Coronary artery (tissue), 2 donors: ENCODE data around the gene DGCR6L.
"Not testable (repeated sequence)": the region's sequence is repeated elsewhere in the genome, so short reads cannot be mapped to it uniquely, and the experiment has no call there.

Experiments
- DNase-seq: peaks from one replicate; pipeline ENCODE4 v3.0.0-alpha.2; 2017; ENCODE audit warnings: low spot score
- H3K27ac ChIP-seq, 2 donors: fragments of 200-600 bp; sonication (generic); one replicate each; pipeline ENCODE4 v1.5.1; 2016 to 2019
- H3K4me3 ChIP-seq: fragments of 200-600 bp; sonication (generic); 2 replicates; pipeline ENCODE4 v1.5.1; 2016; ENCODE audit warnings: mild to moderate bottlenecking, moderate library complexity
- TF ChIP-seq, protein P1 (sequence below): fragments of 200-600 bp; sonication (generic); IDR thresholded peaks from one replicate; pipeline ENCODE4 v1.5.1; 2019; ENCODE audit warnings: antibody characterized with exemption

Gene DGCR6L

DNA sequence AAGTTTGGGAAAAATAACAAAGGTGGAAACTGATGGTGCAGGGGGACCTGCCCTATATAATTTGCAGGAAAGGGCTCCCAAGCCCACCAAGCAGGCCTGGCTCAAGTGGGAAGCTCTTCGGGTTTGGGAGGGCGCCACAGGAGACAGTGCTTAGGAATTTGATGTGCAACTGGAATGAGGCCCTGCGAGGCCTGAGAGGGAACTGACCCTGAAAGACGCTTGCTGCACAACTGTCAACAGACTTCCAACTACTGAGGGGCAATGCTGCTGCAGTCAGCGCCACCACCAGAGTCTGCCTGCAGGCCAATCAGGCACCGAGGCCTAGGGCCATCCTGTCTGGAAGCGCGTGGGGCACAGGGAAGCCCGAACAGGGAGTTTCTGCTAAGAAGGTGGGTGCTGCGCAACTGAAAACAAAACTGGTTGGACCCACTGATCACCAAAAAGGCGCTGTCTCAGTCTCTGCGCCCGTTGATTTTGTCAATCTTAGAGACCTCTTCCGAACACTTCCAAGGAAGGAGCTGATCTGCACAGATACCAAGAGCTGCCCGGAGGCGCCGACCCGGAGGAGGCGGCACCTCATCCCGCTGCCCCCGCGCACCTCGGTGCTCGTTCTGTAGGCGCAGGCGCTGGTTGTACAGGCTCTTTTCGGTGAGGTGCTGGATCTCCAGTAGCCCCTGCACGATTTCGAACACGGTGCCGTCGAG is 667 bp downstream of the DGCR6L start:
- peak overlapping the region; percentile 97 for H3K4me3 ChIP-seq
- TF ChIP-seq, protein P1, sequence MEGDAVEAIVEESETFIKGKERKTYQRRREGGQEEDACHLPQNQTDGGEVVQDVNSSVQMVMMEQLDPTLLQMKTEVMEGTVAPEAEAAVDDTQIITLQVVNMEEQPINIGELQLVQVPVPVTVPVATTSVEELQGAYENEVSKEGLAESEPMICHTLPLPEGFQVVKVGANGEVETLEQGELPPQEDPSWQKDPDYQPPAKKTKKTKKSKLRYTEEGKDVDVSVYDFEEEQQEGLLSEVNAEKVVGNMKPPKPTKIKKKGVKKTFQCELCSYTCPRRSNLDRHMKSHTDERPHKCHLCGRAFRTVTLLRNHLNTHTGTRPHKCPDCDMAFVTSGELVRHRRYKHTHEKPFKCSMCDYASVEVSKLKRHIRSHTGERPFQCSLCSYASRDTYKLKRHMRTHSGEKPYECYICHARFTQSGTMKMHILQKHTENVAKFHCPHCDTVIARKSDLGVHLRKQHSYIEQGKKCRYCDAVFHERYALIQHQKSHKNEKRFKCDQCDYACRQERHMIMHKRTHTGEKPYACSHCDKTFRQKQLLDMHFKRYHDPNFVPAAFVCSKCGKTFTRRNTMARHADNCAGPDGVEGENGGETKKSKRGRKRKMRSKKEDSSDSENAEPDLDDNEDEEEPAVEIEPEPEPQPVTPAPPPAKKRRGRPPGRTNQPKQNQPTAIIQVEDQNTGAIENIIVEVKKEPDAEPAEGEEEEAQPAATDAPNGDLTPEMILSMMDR = no peak
- peak; percentile 71 for DNase-seq
- H3K27ac ChIP-seq = peak overlapping the region; percentile 89 to 91

DNA sequence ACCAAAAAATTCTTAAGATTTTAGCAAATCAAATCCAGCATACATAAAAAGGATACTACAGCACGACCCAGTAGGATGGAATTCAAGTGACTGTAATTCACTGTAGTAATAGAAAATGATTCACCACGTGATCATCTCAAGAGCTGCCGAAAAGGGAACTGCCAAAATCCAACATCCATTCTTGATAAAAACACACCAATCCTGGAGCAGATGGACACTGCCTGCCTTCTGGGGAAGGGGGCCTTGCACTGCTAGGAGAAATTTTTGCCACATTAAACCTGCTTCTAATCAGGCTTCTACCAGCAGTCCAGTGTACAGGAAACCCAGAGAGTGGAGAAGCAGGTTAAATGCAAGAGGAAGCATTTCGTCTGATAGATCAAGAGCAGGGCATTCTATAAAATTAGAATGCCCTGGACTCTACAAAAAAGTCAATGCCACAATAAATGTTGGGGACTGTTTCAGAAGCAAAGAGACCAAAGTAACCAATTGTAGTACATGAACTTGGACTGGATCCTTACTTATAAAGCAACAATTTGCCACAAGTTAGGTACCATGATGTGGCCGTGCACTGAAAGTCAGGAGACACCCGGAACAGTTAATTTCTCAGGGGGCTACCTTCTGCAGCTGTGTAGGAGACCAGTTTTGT is 1.7 kb downstream of the DGCR6L start:
- peak overlapping the region; percentile 97 for H3K4me3 ChIP-seq
- DNase-seq = peak; percentile 40
- not testable (repeated sequence) for H3K27ac ChIP-seq

GRCh38 chr22:20317402-20318042 is 2.3 kb downstream of the DGCR6L start:
- not testable (repeated sequence) for H3K27ac ChIP-seq, H3K4me3 ChIP-seq, DNase-seq

- no peak overlapping the region for H3K4me3 ChIP-seq
- no peak overlapping the region for H3K27ac ChIP-seq
- TF ChIP-seq, protein P1 = no peak
- peak; percentile 41 for DNase-seq
Observed at GRCh38 chr22:20316844-20317401, 2.9 kb downstream of the DGCR6L start.

DNA sequence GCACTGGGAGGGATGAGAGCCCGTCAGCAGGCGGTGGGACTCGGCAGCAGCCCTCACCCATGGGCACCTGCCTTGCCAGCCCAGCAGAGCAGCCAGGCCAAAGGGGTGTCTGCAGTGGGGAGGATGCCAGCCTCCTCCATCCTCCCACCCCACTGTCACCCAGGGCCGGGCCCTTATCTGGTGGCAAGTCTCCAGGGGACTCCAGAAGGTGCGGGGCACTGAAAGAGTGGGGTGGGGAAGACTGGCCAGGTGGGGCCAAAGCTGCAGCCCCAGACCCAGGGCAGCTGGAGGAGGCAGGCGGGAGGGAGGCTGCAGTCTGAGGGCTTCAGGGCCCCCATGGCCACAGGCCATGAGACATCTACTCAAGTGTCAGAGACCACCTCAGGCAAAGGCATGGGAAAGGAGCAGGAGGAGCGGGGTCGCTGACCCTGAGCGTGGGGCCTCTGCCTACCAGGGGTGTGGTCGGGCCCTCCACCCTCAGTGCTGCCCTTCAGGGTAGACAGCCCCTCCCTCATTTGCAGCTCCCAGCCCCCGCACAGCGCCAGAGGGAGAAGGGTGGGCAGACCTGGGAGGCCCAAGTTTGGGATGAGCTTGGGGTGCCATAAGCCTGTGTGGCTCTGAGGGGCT is 3.5 kb downstream of the DGCR6L start:
- DNase-seq = peak; percentile 57
- H3K27ac ChIP-seq = no peak overlapping the region
- H3K4me3 ChIP-seq = no peak overlapping the region
- TF ChIP-seq, protein P1 = no peak

- TF ChIP-seq, protein P1 = no peak
Observed at GRCh38 chr22:20315337-20316216, 4.3 kb downstream of the DGCR6L start.

DNA sequence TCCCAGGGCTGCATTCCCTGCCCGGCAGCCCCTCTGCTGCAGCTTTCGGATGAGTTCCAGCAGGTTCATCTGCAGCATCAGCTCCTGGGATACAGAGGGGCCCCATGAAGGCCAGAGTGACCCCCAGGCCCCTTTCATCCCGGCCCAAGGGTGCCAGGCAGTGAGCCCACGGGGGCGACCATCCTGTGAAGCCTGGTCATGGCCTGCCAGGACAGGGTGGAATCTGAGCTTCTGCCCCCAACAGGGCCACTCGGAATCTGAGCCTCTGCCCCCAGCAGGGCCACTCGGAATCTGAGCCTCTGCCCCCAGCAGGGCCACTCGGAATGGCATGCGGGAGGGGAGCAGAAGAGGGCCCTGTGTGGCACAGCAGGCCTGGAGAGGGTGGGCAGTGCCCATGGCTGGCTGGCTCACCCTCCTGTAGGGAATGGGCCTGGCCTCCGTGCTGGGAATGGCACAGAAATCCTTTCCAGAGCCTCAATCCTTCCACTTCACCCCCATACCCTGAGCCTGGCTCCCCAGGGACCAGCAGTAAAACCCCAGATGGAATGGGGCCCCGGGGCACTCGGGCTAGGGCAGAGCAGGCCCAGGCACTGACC is 5.0 kb downstream of the DGCR6L start:
- H3K27ac ChIP-seq, H3K4me3 ChIP-seq: not testable (repeated sequence)
- DNase-seq = peak; percentile 43

More at GRCh38 chr22:20315337-20316216, 4.3 kb downstream of the DGCR6L start:
- Histone ChIP-seq H3K4me3 (no peak overlapping the region), H3K27ac (no peak overlapping the region)
- peak; percentile 69 for DNase-seq

DNA sequence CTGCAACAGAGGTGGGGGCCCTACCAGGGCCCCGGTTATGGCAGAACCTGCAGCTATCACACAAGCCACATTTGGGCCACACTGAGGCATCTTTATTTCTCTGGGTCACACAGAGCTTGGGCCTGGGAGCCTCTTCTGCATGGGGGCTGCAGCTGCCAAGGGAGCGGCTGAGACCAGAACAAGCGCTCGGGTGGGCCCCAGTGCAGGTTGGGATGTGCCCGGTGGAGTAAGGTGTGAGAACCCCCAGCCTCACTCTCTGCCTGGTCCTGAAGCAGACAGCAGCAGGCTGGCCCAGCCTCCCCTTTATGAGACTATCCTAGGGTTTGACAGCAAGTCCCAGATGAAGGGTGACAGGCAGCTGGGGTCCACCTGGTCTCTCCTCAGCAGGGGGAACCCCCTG is 5.7 kb downstream of the DGCR6L start:
- not testable (repeated sequence) for H3K4me3 ChIP-seq, H3K27ac ChIP-seq
- DNase-seq = peak; percentile 31

DNA sequence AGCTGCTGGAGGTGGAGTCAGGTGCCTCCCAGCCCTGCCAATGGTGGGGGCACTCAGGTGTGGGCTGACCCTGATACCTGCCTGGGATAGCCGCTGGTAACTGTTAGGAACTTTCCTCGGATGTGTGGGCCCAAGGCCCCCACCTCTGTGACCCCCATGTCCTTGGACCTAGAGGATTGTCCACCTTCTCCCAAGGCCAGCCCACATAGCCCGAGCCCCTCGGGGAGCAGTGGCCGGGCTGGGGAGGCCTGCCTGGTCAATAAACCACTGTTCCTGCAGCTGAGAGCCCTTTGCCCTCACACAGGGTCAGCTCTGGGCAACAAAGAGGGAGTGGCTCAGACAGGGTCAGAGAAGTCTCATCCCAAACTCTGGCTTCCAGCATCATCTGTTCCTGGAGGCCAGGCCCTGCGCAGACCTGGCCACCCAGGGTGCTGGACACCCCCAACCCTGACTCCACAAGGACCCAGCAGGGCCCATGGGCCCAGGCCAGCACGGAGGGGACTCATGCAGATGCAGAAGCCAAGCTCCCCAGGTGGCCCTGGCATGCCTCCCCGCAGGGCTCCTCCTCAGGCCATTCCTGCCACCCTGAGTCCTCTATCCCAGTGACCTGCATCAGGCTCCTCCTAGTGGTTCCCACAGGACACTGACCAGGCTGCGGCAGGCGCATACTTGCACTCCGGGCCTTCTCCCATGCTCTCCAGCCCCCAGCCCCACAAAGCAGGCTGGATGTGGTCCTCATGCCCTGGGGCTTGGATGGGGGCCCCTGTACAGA is 6.4 kb downstream of the DGCR6L start:
- peak; percentile 59 for DNase-seq

More for the DNA sequence above, 6.4 kb downstream of the DGCR6L start:
- H3K27ac ChIP-seq, H3K4me3 ChIP-seq: not testable (repeated sequence)
